ENCODE data around the gene SRPK2.

The SRPK2 gene

DNA sequence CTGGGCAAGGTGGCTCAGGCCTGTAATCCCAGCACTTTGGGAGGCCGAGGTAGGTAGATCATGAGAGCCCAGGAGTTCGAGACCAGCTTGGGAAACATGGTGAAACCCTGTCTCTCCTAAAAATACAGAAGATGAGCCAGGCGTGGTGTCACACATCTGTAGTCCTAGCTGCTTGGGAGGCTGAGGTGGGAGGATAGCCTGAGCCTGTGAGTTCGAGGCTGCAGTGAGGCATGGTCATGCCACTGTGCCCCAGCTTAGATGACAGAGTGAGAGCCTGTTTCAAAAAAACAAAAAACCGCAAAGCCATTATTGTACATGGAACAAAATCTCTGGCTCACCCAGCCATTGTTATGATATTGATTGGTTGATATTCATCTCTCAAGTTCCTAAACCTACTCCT, 321.0 kb downstream of the SRPK2 start:
- TF ChIP-seq, protein P1, sequence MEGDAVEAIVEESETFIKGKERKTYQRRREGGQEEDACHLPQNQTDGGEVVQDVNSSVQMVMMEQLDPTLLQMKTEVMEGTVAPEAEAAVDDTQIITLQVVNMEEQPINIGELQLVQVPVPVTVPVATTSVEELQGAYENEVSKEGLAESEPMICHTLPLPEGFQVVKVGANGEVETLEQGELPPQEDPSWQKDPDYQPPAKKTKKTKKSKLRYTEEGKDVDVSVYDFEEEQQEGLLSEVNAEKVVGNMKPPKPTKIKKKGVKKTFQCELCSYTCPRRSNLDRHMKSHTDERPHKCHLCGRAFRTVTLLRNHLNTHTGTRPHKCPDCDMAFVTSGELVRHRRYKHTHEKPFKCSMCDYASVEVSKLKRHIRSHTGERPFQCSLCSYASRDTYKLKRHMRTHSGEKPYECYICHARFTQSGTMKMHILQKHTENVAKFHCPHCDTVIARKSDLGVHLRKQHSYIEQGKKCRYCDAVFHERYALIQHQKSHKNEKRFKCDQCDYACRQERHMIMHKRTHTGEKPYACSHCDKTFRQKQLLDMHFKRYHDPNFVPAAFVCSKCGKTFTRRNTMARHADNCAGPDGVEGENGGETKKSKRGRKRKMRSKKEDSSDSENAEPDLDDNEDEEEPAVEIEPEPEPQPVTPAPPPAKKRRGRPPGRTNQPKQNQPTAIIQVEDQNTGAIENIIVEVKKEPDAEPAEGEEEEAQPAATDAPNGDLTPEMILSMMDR (IDR thresholded peaks at IDR 0.05; ENCODE audit: low read depth, low read length), result no peak
- in situ Hi-C loops (cut with HindIII; ENCODE audit: low sequenced_read_pairs), result no loop called here
- no peak for DNase-seq (ENCODE audit: low read depth, low spot score)
- H3K4me3 ChIP-seq (ENCODE audit: low read depth, low read length), result no peak overlapping the region
